CD4-positive, alpha-beta T cell treated with Interferon gamma for 1 hour (primary cell): ENCODE results near the gene LRRC71.

Source experiments
- DNase-seq: peaks from one replicate; pipeline ENCODE4 v3.0.0-alpha.2; 2020

LRRC71 gene

GRCh38 chr1:156893048-156893953 is 27.1 kb upstream of the LRRC71 start, which contains the start of gene PEAR1:
TSS of gene PEAR1 (plus strand) at chr1:156893718. CDS start at chr1:156903927, 10,209 bp downstream.
- no peak for DNase-seq

- DNase-seq, result no peak
These were observed 26.4 kb upstream of the LRRC71 start for GRCh38 chr1:156894001-156894400.

- DNase-seq, result no peak
These were observed 25.5 kb upstream of the LRRC71 start for GRCh38 chr1:156894711-156895454.

- no peak for DNase-seq
These were observed 25.0 kb upstream of the LRRC71 start for GRCh38 chr1:156895455-156895812.

GRCh38 chr1:156895927-156896326 is 24.5 kb upstream of the LRRC71 start:
- DNase-seq, result no peak

- DNase-seq, result no peak
These were observed 23.9 kb upstream of the LRRC71 start for GRCh38 chr1:156896490-156897033.

GRCh38 chr1:156897078-156897825 is 23.2 kb upstream of the LRRC71 start:
- no peak for DNase-seq

- no peak for DNase-seq
These were observed 22.3 kb upstream of the LRRC71 start for GRCh38 chr1:156898161-156898566.

GRCh38 chr1:156898971-156899664 is 21.3 kb upstream of the LRRC71 start:
- no peak for DNase-seq

GRCh38 chr1:156899956-156900718 is 20.3 kb upstream of the LRRC71 start:
- DNase-seq, result no peak

- no peak for DNase-seq
These were observed 19.4 kb upstream of the LRRC71 start for GRCh38 chr1:156900896-156901589.

- no peak for DNase-seq
These were observed 18.9 kb upstream of the LRRC71 start for GRCh38 chr1:156901590-156901900.

- no peak for DNase-seq
These were observed 18.2 kb upstream of the LRRC71 start for GRCh38 chr1:156901966-156902915.

GRCh38 chr1:156903328-156904091 is 16.9 kb upstream of the LRRC71 start:
- no peak for DNase-seq

- DNase-seq, result no peak
These were observed 16.1 kb upstream of the LRRC71 start for GRCh38 chr1:156904187-156904959.

- no peak for DNase-seq
These were observed 15.3 kb upstream of the LRRC71 start for GRCh38 chr1:156905176-156905575.

GRCh38 chr1:156905651-156906050 is 14.8 kb upstream of the LRRC71 start:
- DNase-seq, result no peak

- no peak for DNase-seq
These were observed 14.1 kb upstream of the LRRC71 start for GRCh38 chr1:156906206-156906906.
